Mesenchymal stem cell (in vitro differentiated cells and primary cell): ENCODE measurements around the gene SPATA32.
A peak's percentile ranks its signal among the peaks of the same experiment; 100 is the strongest.

Experiments
- DNase-seq: peaks from one replicate; pipeline ENCODE4 v3.0.0-alpha.2; 2013
- H2AFZ ChIP-seq: one replicate; pipeline ENCODE4 v1.6.1; 2013; ENCODE audit warnings: low read depth, mild to moderate bottlenecking, control low read depth, inconsistent platforms, low read length, moderate library complexity
- H2AK5ac ChIP-seq: 2 replicates; pipeline ENCODE4 v1.6.1; 2013; ENCODE audit warnings: low read length, moderate library complexity, mild to moderate bottlenecking, inconsistent platforms; ENCODE audit not compliant: severe bottlenecking
- H2BK120ac ChIP-seq: one replicate; pipeline ENCODE4 v1.6.1; 2013; ENCODE audit warnings: low read depth, mild to moderate bottlenecking, inconsistent platforms, low read length, moderate library complexity
- H2BK12ac ChIP-seq, 2 experiments: one replicate each; pipeline ENCODE4 v1.6.1; 2013; ENCODE audit warnings: inconsistent platforms in 2 of 2, low read length in 2 of 2, mild to moderate bottlenecking in 2 of 2, moderate library complexity in 2 of 2, control low read depth in 1 of 2
- H2BK15ac ChIP-seq: one replicate; pipeline ENCODE4 v1.6.1; 2013; ENCODE audit warnings: mild to moderate bottlenecking, low read depth, inconsistent platforms; ENCODE audit not compliant: poor library complexity, severe bottlenecking
- H2BK5ac ChIP-seq: 2 replicates; pipeline ENCODE4 v1.6.1; 2013; ENCODE audit warnings: low read depth, mild to moderate bottlenecking, low read length, control low read depth, inconsistent platforms; ENCODE audit not compliant: poor library complexity, severe bottlenecking
- H3K14ac ChIP-seq, 2 experiments: one replicate each; pipeline ENCODE4 v1.6.1; 2013; ENCODE audit warnings: inconsistent platforms in 2 of 2, low read length in 2 of 2, control low read depth in 1 of 2, mild to moderate bottlenecking in 1 of 2, moderate library complexity in 1 of 2
- H3K18ac ChIP-seq, 2 experiments: one replicate each; pipeline ENCODE4 v1.6.1; 2013; ENCODE audit warnings: inconsistent platforms in 2 of 2, low read length in 2 of 2, control low read depth in 1 of 2, low read depth in 1 of 2, mild to moderate bottlenecking in 1 of 2
- H3K23ac ChIP-seq, 2 experiments: one replicate each; pipeline ENCODE4 v1.6.1; 2013; ENCODE audit warnings: inconsistent platforms in 2 of 2, low read length in 2 of 2, mild to moderate bottlenecking in 2 of 2, moderate library complexity in 2 of 2, control low read depth in 1 of 2
- H3K27ac ChIP-seq: 2 replicates; pipeline ENCODE4 v1.5.1; 2013; ENCODE audit warnings: mild to moderate bottlenecking, moderate library complexity, low read length, control low read depth, inconsistent platforms; ENCODE audit not compliant: poor library complexity, severe bottlenecking
- H3K27me3 ChIP-seq, 2 experiments: 2 replicates each; pipeline versions ENCODE4 v1.6.1 to v1.7.0; 2013; ENCODE audit warnings: low read length in 2 of 2, mild to moderate bottlenecking in 2 of 2, moderate library complexity in 2 of 2, control low read depth in 1 of 2, inconsistent platforms in 1 of 2; ENCODE audit not compliant: control insufficient read depth in 1 of 2, insufficient read depth in 1 of 2
- H3K36me3 ChIP-seq, 2 experiments: 2 replicates each; pipeline versions ENCODE4 v1.6.1 to v1.7.0; 2013; ENCODE audit warnings: low read length in 2 of 2, control low read depth in 1 of 2, inconsistent platforms in 1 of 2, low read depth in 1 of 2, mild to moderate bottlenecking in 1 of 2; ENCODE audit not compliant: insufficient read depth in 2 of 2, control insufficient read depth in 1 of 2
- H3K4ac ChIP-seq, 2 experiments: one replicate each; pipeline ENCODE4 v1.6.1; 2013; ENCODE audit warnings: inconsistent platforms in 2 of 2, low read length in 2 of 2, mild to moderate bottlenecking in 2 of 2, moderate library complexity in 2 of 2, control low read depth in 1 of 2, low read depth in 1 of 2
- H3K4me1 ChIP-seq: 2 replicates; pipeline ENCODE4 v1.6.1; 2013; ENCODE audit warnings: low read depth, low read length, control low read depth; ENCODE audit not compliant: control insufficient read depth, insufficient read depth
- H3K4me2 ChIP-seq: 2 replicates; pipeline ENCODE4 v1.6.1; 2013; ENCODE audit warnings: low read length, mild to moderate bottlenecking, inconsistent platforms; ENCODE audit not compliant: poor library complexity, severe bottlenecking
- H3K4me3 ChIP-seq, 2 experiments: 2 replicates each; pipeline versions ENCODE4 v1.5.1 to v1.7.0; 2013; ENCODE audit warnings: low read length in 2 of 2, mild to moderate bottlenecking in 2 of 2, control low read depth in 1 of 2, low read depth in 1 of 2; ENCODE audit not compliant: insufficient read depth in 1 of 2
- H3K79me1 ChIP-seq: replicated peaks from 2 replicates; pipeline ENCODE4 v1.6.1; 2013; ENCODE audit warnings: mild to moderate bottlenecking, control low read depth, low read length, inconsistent platforms; ENCODE audit not compliant: poor library complexity, severe bottlenecking
- H3K9ac ChIP-seq: 2 replicates; pipeline ENCODE4 v1.7.0; 2013; ENCODE audit warnings: mild to moderate bottlenecking, low read length, moderate library complexity
- H3K9me3 ChIP-seq: 2 replicates; pipeline ENCODE4 v1.7.0; 2013; ENCODE audit warnings: mild to moderate bottlenecking, low read length; ENCODE audit not compliant: control insufficient read depth
- H4K8ac ChIP-seq: one replicate; pipeline ENCODE4 v1.6.1; 2013; ENCODE audit warnings: inconsistent platforms, mild to moderate bottlenecking, low read length, moderate library complexity
- H4K91ac ChIP-seq: one replicate; pipeline ENCODE4 v1.6.1; 2013; ENCODE audit warnings: mild to moderate bottlenecking, low read length, inconsistent platforms
- whole genome bisulfite sequencing: methylation state at CpG from one replicate; pipeline ENCODE4 v1.1.7; 2013; ENCODE audit warnings: mixed read lengths; 5-methylcytosine and 5-hydroxymethylcytosine counted together

Gene SPATA32

GRCh38 chr17:45309400-45309799 lies 47.5 kb upstream of the SPATA32 start:
- H3K23ac ChIP-seq = no peak overlapping the region
- no peak overlapping the region for H3K9ac ChIP-seq
- peaks cover 12 to 25% of the 10 kb centered on the region in 2 experiments for H3K36me3 ChIP-seq
- H3K18ac ChIP-seq = no peak overlapping the region
- peaks cover 37% of the 10 kb centered on the region for H3K4me1 ChIP-seq
- no peak overlapping the region for H4K8ac ChIP-seq
- H2BK120ac ChIP-seq = no peak overlapping the region
- no peak overlapping the region for H3K27ac ChIP-seq
- no peak overlapping the region for H3K14ac ChIP-seq
- no peak overlapping the region for H4K91ac ChIP-seq
- 97% methylated on average over 4 of the region's 4 CpGs for WGBS
- H2BK5ac ChIP-seq = no peak overlapping the region
- H3K27me3 ChIP-seq = no peaks in the 10 kb centered on the region
- H2BK15ac ChIP-seq = peak overlapping the region; percentile 60
- no peak for DNase-seq
- no peaks in the 10 kb centered on the region for H3K79me1 ChIP-seq
- H3K9me3 ChIP-seq = no peaks in the 10 kb centered on the region
- no peak overlapping the region for H2AFZ ChIP-seq
- H3K4ac ChIP-seq = peak overlapping the region in 1 of 2 experiments; percentile 42
- no peak overlapping the region for H3K4me2 ChIP-seq
- no peak overlapping the region for H3K4me3 ChIP-seq
- no peak overlapping the region for H2AK5ac ChIP-seq
- no peak overlapping the region for H2BK12ac ChIP-seq

GRCh38 chr17:45308840-45309239 lies 46.9 kb upstream of the SPATA32 start:
- no peak overlapping the region for H3K23ac ChIP-seq
- no peak for DNase-seq
- no peak overlapping the region for H3K4me3 ChIP-seq
- H4K8ac ChIP-seq = no peak overlapping the region
- H3K79me1 ChIP-seq = no peaks in the 10 kb centered on the region
- H2BK120ac ChIP-seq = no peak overlapping the region
- H2BK5ac ChIP-seq = no peak overlapping the region
- 96% methylated on average over 5 of the region's 5 CpGs for WGBS
- no peak overlapping the region for H3K18ac ChIP-seq
- H3K4me2 ChIP-seq = no peak overlapping the region
- H2BK15ac ChIP-seq = peak overlapping the region; percentile 60
- no peak overlapping the region for H2AK5ac ChIP-seq
- no peak overlapping the region for H3K4ac ChIP-seq
- H3K4me1 ChIP-seq = peaks cover 37% of the 10 kb centered on the region
- no peaks in the 10 kb centered on the region for H3K9me3 ChIP-seq
- H2AFZ ChIP-seq = no peak overlapping the region
- H2BK12ac ChIP-seq = no peak overlapping the region
- H3K36me3 ChIP-seq = peaks cover 13 to 27% of the 10 kb centered on the region in 2 experiments
- H4K91ac ChIP-seq = no peak overlapping the region
- H3K27me3 ChIP-seq = no peaks in the 10 kb centered on the region
- H3K27ac ChIP-seq = no peak overlapping the region
- H3K9ac ChIP-seq = no peak overlapping the region
- no peak overlapping the region for H3K14ac ChIP-seq

GRCh38 chr17:45308016-45308365 lies 46.1 kb upstream of the SPATA32 start:
- H2BK15ac ChIP-seq = peak overlapping the region; percentile 44
- no peak overlapping the region for H3K23ac ChIP-seq
- no peaks in the 10 kb centered on the region for H3K27me3 ChIP-seq
- H3K4me2 ChIP-seq = no peak overlapping the region
- peak overlapping the region in 1 of 2 experiments; percentile 60 for H3K4me3 ChIP-seq
- H3K4ac ChIP-seq = peak overlapping the region in 1 of 2 experiments; percentile 64
- H3K36me3 ChIP-seq = peaks cover 13 to 28% of the 10 kb centered on the region in 2 experiments
- peak overlapping the region; percentile 85 for H2AK5ac ChIP-seq
- H3K9me3 ChIP-seq = no peaks in the 10 kb centered on the region
- peak overlapping the region; percentile 84 for H3K9ac ChIP-seq
- peak overlapping the region in 1 of 2 experiments; percentile 9 for H2BK12ac ChIP-seq
- no peak overlapping the region for H2BK120ac ChIP-seq
- no peak overlapping the region for H3K14ac ChIP-seq
- no peaks in the 10 kb centered on the region for H3K79me1 ChIP-seq
- peak overlapping the region; percentile 37 for H3K27ac ChIP-seq
- no peak for DNase-seq
- no peak overlapping the region for H2AFZ ChIP-seq
- no peak overlapping the region for H3K18ac ChIP-seq
- peaks cover 35% of the 10 kb centered on the region for H3K4me1 ChIP-seq
- no peak overlapping the region for H4K91ac ChIP-seq
- H2BK5ac ChIP-seq = no peak overlapping the region
- WGBS = 97% methylated on average over 6 of the region's 6 CpGs
- H4K8ac ChIP-seq = no peak overlapping the region

- no peak overlapping the region for H4K8ac ChIP-seq
- peak overlapping the region; percentile 37 for H3K27ac ChIP-seq
- H3K4me3 ChIP-seq = peak overlapping the region in 1 of 2 experiments; percentile 60
- H3K4ac ChIP-seq = peak overlapping the region in 1 of 2 experiments; percentile 10
- no peak overlapping the region for H3K14ac ChIP-seq
- H2BK5ac ChIP-seq = no peak overlapping the region
- H3K23ac ChIP-seq = no peak overlapping the region
- H3K27me3 ChIP-seq = no peaks in the 10 kb centered on the region
- no peak overlapping the region for H3K4me2 ChIP-seq
- no peak overlapping the region for H2AFZ ChIP-seq
- 82% methylated on average over 8 of the region's 9 CpGs for WGBS
- no peak overlapping the region for H2BK12ac ChIP-seq
- H4K91ac ChIP-seq = no peak overlapping the region
- peak overlapping the region; percentile 84 for H3K9ac ChIP-seq
- H3K18ac ChIP-seq = no peak overlapping the region
- peak overlapping the region; percentile 44 for H2BK15ac ChIP-seq
- peak; percentile 82 for DNase-seq
- no peaks in the 10 kb centered on the region for H3K9me3 ChIP-seq
- no peak overlapping the region for H2BK120ac ChIP-seq
- peaks cover 35% of the 10 kb centered on the region for H3K4me1 ChIP-seq
- H2AK5ac ChIP-seq = peak overlapping the region; percentile 85
- H3K79me1 ChIP-seq = no peaks in the 10 kb centered on the region
- peaks cover 13 to 31% of the 10 kb centered on the region in 2 experiments for H3K36me3 ChIP-seq
Observed at GRCh38 chr17:45307290-45308015, 45.6 kb upstream of the SPATA32 start.
